OCI-LY7 (cell line): ENCODE results near the gene CPEB4.

Source experiments
- EZH2phosphoT487 ChIP-seq: fragments of 200-600 bp; sonication (generic); IDR thresholded peaks from 2 replicates; pipeline ENCODE4 v1.6.1; 2018; ENCODE audit warnings: low read depth, borderline replicate concordance, mild to moderate bottlenecking, mixed run types, antibody characterized with exemption, low read length, moderate library complexity, mixed read lengths
- TF ChIP-seq, protein P1 (sequence below): fragments of 200-600 bp; sonication (generic); conservative IDR thresholded peaks from 2 replicates; pipeline ENCODE4 v1.5.1; 2014; ENCODE audit warnings: mild to moderate bottlenecking, antibody characterized with exemption, low read length, moderate library complexity, mixed read lengths

DNA sequence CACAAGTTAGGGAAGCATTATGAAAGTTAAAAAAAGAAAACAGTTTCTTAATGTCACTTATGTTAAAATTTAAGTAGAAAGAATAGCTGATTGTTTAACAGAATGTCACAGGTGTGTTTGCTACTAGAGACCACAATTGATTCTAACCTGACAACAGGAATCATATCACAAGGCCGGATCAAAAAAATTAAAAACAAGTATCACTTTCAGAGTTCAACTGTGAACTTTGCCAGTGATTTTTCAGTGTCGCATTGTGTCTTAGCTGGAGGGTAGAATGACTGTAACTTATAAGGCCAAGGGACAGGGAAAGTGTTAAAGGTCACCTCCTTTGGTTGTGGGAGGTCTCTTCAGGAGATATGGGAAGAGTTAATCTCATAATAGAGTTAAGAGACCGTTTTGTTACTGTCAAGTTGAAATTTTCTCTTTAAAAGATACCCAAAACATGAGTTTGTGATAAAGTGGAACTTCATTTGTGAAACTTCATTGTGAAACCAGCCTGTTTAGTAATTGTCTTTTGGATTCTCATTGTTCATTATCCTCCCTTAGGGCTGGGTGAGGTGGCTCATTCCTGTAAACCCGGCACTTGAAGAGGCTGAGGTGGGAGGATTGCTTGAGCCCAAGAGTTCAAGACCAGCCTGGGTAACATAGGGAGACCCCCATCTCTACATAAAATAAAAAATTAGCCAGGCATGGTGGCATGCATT, 40.9 kb downstream of the CPEB4 start:
- no peak for TF ChIP-seq EZH2phosphoT487
- TF ChIP-seq, protein P1, sequence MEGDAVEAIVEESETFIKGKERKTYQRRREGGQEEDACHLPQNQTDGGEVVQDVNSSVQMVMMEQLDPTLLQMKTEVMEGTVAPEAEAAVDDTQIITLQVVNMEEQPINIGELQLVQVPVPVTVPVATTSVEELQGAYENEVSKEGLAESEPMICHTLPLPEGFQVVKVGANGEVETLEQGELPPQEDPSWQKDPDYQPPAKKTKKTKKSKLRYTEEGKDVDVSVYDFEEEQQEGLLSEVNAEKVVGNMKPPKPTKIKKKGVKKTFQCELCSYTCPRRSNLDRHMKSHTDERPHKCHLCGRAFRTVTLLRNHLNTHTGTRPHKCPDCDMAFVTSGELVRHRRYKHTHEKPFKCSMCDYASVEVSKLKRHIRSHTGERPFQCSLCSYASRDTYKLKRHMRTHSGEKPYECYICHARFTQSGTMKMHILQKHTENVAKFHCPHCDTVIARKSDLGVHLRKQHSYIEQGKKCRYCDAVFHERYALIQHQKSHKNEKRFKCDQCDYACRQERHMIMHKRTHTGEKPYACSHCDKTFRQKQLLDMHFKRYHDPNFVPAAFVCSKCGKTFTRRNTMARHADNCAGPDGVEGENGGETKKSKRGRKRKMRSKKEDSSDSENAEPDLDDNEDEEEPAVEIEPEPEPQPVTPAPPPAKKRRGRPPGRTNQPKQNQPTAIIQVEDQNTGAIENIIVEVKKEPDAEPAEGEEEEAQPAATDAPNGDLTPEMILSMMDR = no peak
